Subcutaneous abdominal adipose tissue (tissue), 5 donors: Measurements from ENCODE around the gene RNF13.

Source experiments
- H3K27ac ChIP-seq: one replicate; pipeline ENCODE4 v1.7.0; 2013; ENCODE audit warnings: low read depth, mild to moderate bottlenecking, inconsistent platforms, low read length, moderate library complexity
- H3K27me3 ChIP-seq, 5 donors: one replicate each; pipeline ENCODE4 v1.7.0; 2013; ENCODE audit warnings: low read length in 5 of 5, inconsistent platforms in 1 of 5; ENCODE audit not compliant: control insufficient read depth in 5 of 5, insufficient read depth in 4 of 5
- H3K36me3 ChIP-seq, 5 donors: one replicate each; pipeline ENCODE4 v1.7.0; 2013; ENCODE audit warnings: low read length in 5 of 5; ENCODE audit not compliant: control insufficient read depth in 5 of 5, insufficient read depth in 5 of 5
- H3K4me1 ChIP-seq, 5 donors: one replicate each; pipeline ENCODE4 v1.7.0; 2013; ENCODE audit warnings: low read length in 5 of 5, mild to moderate bottlenecking in 3 of 5, moderate library complexity in 1 of 5; ENCODE audit not compliant: control insufficient read depth in 5 of 5, insufficient read depth in 5 of 5
- H3K4me3 ChIP-seq, 5 donors: one replicate each; pipeline ENCODE4 v1.7.0; 2013; ENCODE audit warnings: low read length in 5 of 5, low read depth in 1 of 5
- H3K9ac ChIP-seq, 5 donors: one replicate each; pipeline ENCODE4 v1.7.0; 2013; ENCODE audit warnings: low read length in 5 of 5, mild to moderate bottlenecking in 4 of 5, moderate library complexity in 3 of 5
- H3K9me3 ChIP-seq, 5 donors: one replicate each; pipeline ENCODE4 v1.7.0; 2013; ENCODE audit warnings: low read length in 5 of 5; ENCODE audit not compliant: control insufficient read depth in 5 of 5
- donor health status: healthy.
- donor health status: healthy.
- donor health status: healthy.
- donor health status: healthy.
- donor health status: healthy.

RNF13 gene

DNA sequence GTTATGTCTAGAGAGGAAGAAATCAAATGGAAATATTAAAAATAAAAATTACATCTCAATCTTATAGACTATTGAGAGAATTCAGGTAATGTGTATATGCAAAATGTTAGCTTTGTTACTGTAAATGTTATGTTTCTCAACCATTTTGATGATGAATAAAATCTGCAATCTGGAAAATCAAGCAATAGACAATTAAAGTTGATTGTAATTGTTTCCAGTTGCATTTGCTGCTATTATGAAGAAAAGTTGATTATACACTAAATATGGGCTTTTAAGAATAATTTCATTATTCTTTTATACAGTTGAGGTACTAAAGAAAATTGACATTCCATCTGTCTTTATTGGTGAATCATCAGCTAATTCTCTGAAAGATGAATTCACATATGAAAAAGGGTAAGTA, 88.8 kb downstream of the RNF13 start:
- Histone ChIP-seq H3K9ac (no peak overlapping the region), H3K9me3 (no peaks in the 10 kb centered on the region), H3K4me1 (peaks cover 0 to 9% (median 4%) of the 10 kb centered on the region in 5 donors), H3K36me3 (peaks cover 0 to 20% (median 0%) of the 10 kb centered on the region in 5 donors), H3K27me3 (no peaks in the 10 kb centered on the region), H3K27ac (no peak overlapping the region), H3K4me3 (no peak overlapping the region)

DNA sequence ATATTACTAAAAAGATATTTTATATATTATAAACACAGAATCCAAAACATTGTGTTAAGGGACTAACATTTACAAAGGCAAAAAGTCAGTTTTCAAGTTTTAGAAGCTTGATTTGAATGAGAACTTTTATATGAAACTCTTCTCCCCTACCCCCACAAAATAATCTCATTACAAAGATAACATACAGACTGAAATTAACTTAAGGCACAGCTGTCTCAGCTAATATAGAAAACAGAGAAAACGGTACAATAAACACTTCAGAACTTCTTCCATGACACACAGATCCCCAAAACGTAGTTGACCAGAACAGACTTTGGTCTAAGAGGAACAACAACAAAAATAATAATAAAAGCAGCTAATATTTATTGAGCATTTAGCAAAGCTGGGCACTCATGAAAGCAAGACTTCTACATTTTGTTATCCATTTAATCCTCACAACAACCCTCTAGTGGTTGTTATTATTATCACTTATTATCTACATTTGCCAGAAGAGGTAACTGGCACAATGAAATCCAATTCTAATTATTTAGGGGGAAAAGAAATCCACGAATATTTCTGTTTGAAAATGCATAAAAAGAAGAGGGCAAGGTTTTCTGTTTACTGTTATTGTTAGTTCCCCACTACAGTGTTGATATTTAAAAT, 89.6 kb downstream of the RNF13 start:
- H3K27me3 ChIP-seq, result no peaks in the 10 kb centered on the region
- H3K27ac ChIP-seq, result no peak overlapping the region

DNA sequence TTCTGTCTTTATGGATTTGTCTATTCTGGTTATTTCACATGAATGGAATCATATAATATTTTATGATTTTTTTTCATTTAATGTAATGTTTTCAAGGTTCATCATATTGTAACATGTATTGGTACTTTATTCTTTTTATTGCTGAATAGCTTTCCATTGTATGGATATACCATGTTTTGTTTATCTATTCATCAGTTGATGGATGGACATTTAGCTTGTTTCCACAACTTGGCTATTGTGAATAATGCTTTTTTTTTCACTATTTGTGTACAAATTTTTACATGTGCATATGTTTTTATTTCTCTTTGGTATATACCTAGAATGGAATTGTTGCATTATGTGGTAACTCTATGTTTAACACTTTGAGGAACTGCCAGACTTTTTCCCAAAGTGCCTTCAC, 93.0 kb downstream of the RNF13 start:
- Histone ChIP-seq H3K9me3 (no peaks in the 10 kb centered on the region), H3K27ac (no peak overlapping the region), H3K36me3 (peaks cover 0 to 8% (median 0%) of the 10 kb centered on the region in 5 donors), H3K4me3 (no peak overlapping the region), H3K9ac (no peak overlapping the region), H3K27me3 (no peaks in the 10 kb centered on the region), H3K4me1 (no peaks in the 10 kb centered on the region)

More for the DNA sequence above, 89.6 kb downstream of the RNF13 start:
- Histone ChIP-seq H3K36me3 (peaks cover 0 to 17% (median 0%) of the 10 kb centered on the region in 5 donors), H3K4me1 (peaks cover 0 to 9% (median 4%) of the 10 kb centered on the region in 5 donors), H3K9me3 (no peaks in the 10 kb centered on the region), H3K9ac (no peak overlapping the region), H3K4me3 (no peak overlapping the region)

DNA sequence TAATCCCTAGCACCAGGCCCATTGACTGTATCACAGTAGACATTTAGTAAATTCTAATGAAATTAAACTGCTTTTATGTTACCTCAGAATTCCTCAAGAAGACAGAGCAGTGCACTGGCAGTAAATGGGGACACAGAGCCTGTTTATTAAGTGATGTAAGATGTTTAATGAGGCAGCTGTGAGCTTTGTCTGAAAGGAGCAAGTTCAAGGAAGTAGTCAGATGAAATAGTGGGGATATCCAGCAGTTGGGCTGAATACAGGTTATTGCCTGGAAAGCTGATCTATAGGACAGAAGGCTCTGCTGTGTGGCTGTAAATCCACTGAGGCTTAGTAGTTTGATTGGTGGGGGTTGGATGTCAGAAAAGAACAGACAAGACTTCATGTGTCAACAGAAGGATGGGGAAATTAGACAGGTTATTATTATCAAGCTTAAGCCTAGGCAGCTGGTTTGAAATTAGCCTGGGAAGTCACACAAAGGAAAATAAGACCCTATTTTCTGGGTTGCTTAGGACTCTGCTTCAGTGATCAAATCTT, 95.5 kb downstream of the RNF13 start:
- Histone ChIP-seq H3K4me3 (no peak overlapping the region), H3K4me1 (no peaks in the 10 kb centered on the region), H3K9me3 (no peaks in the 10 kb centered on the region), H3K9ac (no peak overlapping the region), H3K36me3 (peaks cover 0 to 19% (median 6%) of the 10 kb centered on the region in 5 donors), H3K27me3 (no peaks in the 10 kb centered on the region), H3K27ac (no peak overlapping the region)

DNA sequence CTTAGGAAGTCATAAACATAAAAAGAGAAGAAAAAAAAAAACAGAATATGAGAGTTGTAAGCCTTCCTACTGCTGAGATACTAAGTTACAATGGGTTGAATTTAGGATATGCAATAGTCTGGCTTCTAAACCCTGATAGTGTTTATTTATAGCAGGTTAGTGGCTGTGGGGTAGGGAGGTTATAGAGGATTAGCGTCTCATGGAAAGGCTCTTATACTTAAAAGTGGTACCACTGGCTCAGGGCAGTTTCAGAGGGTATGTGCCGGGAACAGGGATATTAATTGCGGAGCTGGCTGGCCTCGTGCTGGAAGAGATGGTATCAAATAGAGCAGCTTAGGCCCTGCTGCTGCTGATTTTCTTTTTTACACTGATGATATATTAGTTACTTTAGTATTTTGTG, 96.9 kb downstream of the RNF13 start:
- Histone ChIP-seq H3K36me3 (peaks cover 3 to 21% (median 8%) of the 10 kb centered on the region in 5 donors), H3K9me3 (no peaks in the 10 kb centered on the region), H3K27me3 (no peaks in the 10 kb centered on the region), H3K4me1 (no peaks in the 10 kb centered on the region), H3K9ac (no peak overlapping the region), H3K4me3 (no peak overlapping the region), H3K27ac (no peak overlapping the region)

DNA sequence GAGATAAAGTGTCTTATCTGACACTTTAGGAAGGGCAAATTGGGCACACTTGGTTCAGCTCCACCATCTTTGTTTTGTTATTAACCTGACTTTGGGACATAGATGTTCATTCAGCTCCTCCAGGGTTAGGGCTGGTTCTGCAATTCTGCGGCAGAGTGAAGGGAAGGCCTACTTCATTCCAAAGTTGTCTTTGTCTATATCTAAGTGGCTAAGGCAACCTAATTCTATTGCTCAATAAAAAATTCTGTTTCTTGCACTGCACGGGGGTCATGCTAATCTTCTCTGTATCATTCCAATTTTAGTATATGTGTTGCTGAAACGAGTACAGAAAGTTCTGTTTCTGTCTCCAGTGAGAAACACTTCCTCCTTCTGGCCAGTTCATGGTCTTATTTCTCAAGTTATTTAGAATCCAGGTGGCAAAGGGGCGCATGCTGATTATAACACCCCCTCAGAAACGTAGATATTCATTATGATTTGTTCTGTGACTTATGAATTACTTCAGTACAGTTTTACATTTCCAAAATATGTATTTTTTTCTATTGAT, 104.2 kb downstream of the RNF13 start:
- H3K4me3 ChIP-seq, result no peak overlapping the region
- no peaks in the 10 kb centered on the region for H3K4me1 ChIP-seq
- H3K36me3 ChIP-seq, result peaks cover 3 to 26% (median 18%) of the 10 kb centered on the region in 5 donors
- H3K9me3 ChIP-seq, result no peaks in the 10 kb centered on the region
- H3K27me3 ChIP-seq, result no peaks in the 10 kb centered on the region
- no peak overlapping the region for H3K27ac ChIP-seq
- H3K9ac ChIP-seq, result no peak overlapping the region

DNA sequence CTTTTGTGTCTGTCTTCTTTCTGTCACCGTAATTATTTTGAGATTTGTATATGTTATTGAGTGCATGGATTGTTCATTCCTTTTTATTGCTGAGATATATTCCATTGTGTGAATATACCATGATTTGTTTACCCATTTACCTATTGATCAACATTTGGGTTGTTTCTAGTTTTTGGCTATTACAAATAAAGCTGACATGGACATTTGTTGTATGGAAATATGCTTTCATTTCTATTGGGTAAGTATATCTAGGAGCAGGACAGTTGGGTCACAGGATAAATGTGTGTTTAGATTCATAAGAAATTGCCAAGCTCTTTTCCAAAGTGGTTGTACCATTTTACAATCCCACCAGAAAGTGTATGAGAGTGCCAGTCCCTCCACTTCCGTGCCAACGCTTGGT, 106.5 kb downstream of the RNF13 start:
- Histone ChIP-seq H3K27ac (no peak overlapping the region), H3K9me3 (no peaks in the 10 kb centered on the region), H3K36me3 (peaks cover 5 to 28% (median 23%) of the 10 kb centered on the region in 5 donors), H3K27me3 (no peaks in the 10 kb centered on the region), H3K4me3 (no peak overlapping the region), H3K4me1 (no peaks in the 10 kb centered on the region), H3K9ac (no peak overlapping the region)

DNA sequence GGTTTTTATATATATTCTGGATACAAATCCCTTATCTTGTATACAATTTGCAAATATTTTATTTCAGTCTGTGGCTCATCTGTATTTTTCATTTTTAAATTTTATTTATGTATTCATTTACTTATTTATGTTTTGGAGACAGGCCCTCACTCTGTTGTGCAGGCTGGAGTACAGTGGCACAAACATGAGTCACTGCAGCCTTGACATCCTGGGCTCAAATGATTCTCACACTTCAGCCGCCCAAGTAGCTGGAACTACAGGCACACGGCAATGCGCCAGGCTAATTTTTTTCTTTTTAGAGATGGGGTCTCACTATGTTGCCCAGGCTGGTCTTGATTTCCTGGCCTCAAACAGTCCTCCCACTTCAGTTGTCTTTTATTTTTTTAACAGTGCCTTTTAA, 107.1 kb downstream of the RNF13 start:
- Histone ChIP-seq H3K9ac (no peak overlapping the region), H3K36me3 (peaks cover 9 to 33% (median 23%) of the 10 kb centered on the region in 5 donors), H3K9me3 (no peaks in the 10 kb centered on the region), H3K4me1 (no peaks in the 10 kb centered on the region), H3K4me3 (no peak overlapping the region), H3K27ac (no peak overlapping the region), H3K27me3 (no peaks in the 10 kb centered on the region)

DNA sequence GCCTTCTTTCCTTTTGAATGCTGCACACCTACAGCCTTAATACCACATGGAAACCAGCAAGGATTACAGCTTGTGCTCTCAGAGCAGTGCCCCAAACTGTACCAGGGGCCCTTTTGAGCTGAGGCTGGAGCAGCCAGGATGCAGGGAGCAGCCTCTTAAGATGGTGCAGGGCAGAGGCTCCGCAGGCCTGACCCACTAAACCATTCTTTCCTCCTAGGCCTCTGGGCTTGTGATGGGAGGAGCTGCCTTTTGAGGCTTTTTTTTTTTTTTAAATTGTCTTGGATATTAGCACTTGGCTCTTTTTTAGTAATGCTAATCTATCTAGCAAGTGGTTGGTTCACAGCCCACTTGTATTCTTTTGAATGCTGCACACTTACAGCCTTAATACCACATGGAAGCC, 120.0 kb downstream of the RNF13 start:
- no peak overlapping the region for H3K27ac ChIP-seq
- no peaks in the 10 kb centered on the region for H3K27me3 ChIP-seq
- peaks cover 0 to 11% (median 4%) of the 10 kb centered on the region in 5 donors for H3K4me1 ChIP-seq
- H3K9ac ChIP-seq, result no peak overlapping the region
- H3K9me3 ChIP-seq, result no peaks in the 10 kb centered on the region
- peaks cover 0 to 9% (median 0%) of the 10 kb centered on the region in 5 donors for H3K36me3 ChIP-seq
- no peak overlapping the region for H3K4me3 ChIP-seq

DNA sequence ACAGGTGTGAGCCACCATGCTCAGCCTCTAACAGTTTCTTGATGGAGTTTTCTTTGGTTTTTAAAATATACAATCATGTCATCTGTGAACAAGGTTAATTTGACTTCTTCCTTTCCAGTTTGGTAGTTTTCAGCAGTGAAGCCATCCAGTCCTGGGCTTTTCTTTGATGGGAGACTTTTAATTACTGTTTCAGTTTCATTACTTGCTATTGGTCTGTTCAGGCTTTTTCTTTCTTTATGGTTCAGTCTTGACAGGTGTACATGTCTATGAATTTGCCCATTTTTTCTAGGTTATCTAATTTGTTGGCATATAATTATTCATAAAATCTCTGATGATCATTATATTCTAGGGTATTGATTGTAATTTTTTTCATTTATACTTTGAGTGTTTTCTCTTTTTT, 120.8 kb downstream of the RNF13 start:
- H3K4me3 ChIP-seq, result no peak overlapping the region
- H3K27ac ChIP-seq, result no peak overlapping the region
- H3K36me3 ChIP-seq, result peaks cover 0 to 5% (median 0%) of the 10 kb centered on the region in 5 donors
- no peaks in the 10 kb centered on the region for H3K9me3 ChIP-seq
- H3K9ac ChIP-seq, result no peak overlapping the region
- H3K4me1 ChIP-seq, result peaks cover 0 to 11% (median 4%) of the 10 kb centered on the region in 5 donors
- no peaks in the 10 kb centered on the region for H3K27me3 ChIP-seq
